PC-9 (cell line): ENCODE results near the gene CARMIL1. TPM values are rescaled to one million over a fixed set of nuclear protein-coding genes. Genes with fewer than 3 reads are reported as not detected.

Source experiments
- BruUV-seq: library from RNA; stranded (reverse); fragments of 400-500 nt; replicated peaks from 2 replicates; lab custom pipeline; 2021; lab: Mats Ljungman, UMichigan
- CTCF ChIA-PET: fragments of 300-600 bp; sonication (Branson Sonifier 250); formaldehyde crosslinking; loops from one replicate; lab custom pipeline; 2022; ENCODE audit warnings: antibody characterized with exemption; lab: Charles Lee
- POLR2A ChIA-PET: fragments of 300-600 bp; sonication (Branson Sonifier 250); formaldehyde crosslinking; loops from one replicate; lab custom pipeline; 2022; ENCODE audit warnings: antibody characterized with exemption; ENCODE audit not compliant: unreplicated experiment; lab: Charles Lee
- DNase-seq, 2 experiments: peaks; one replicate each; pipeline versions ENCODE4 v3.0.0 to v3.0.0-alpha.2; 2015 to 2022; ENCODE audit warnings: mixed read lengths in 1 of 2
- H2AFZ ChIP-seq: fragments of 200-600 bp; sonication (generic); 2 replicates; pipeline ENCODE4 v1.8.1; 2017; ENCODE audit warnings: antibody characterized with exemption
- H3F3A ChIP-seq: fragments of 200-600 bp; sonication (generic); 2 replicates; pipeline ENCODE4 v1.8.1; 2017; ENCODE audit warnings: antibody characterized with exemption, mild to moderate bottlenecking, low read depth; ENCODE audit not compliant: insufficient read depth
- H3K27ac ChIP-seq: fragments of 200-600 bp; sonication (generic); 2 replicates; pipeline ENCODE4 v1.6.1; 2016; ENCODE audit warnings: mixed run types
- H3K27me3 ChIP-seq: fragments of 200-600 bp; sonication (generic); 2 replicates; pipeline ENCODE4 v1.6.1; 2016; ENCODE audit warnings: low read depth, mixed run types; ENCODE audit not compliant: insufficient read depth
- H3K36me3 ChIP-seq: fragments of 200-600 bp; sonication (generic); 2 replicates; pipeline ENCODE4 v1.6.1; 2016; ENCODE audit warnings: low read depth, mixed run types
- H3K4me1 ChIP-seq: fragments of 200-600 bp; sonication (generic); replicated peaks from 2 replicates; pipeline ENCODE4 v1.6.1; 2016; ENCODE audit warnings: mixed run types; ENCODE audit not compliant: insufficient read depth
- H3K4me2 ChIP-seq: fragments of 200-600 bp; sonication (generic); 2 replicates; pipeline ENCODE4 v1.6.1; 2017; ENCODE audit warnings: mixed run types
- H3K4me3 ChIP-seq: fragments of 200-600 bp; sonication (generic); 2 replicates; pipeline ENCODE4 v1.6.1; 2016; ENCODE audit warnings: mixed run types
- H3K79me2 ChIP-seq: fragments of 200-600 bp; sonication (generic); 2 replicates; pipeline ENCODE4 v1.6.1; 2017; ENCODE audit warnings: low read depth, mixed run types
- H3K9me2 ChIP-seq: fragments of 200-600 bp; sonication (generic); 2 replicates; pipeline ENCODE4 v1.8.1; 2017; ENCODE audit warnings: mild to moderate bottlenecking; ENCODE audit not compliant: insufficient read depth
- H3K9me3 ChIP-seq: fragments of 200-600 bp; sonication (generic); 2 replicates; pipeline ENCODE4 v1.8.1; 2016; ENCODE audit warnings: low read depth; ENCODE audit not compliant: insufficient read depth
- H4K20me1 ChIP-seq: fragments of 200-600 bp; sonication (generic); 2 replicates; pipeline ENCODE4 v1.8.1; 2017; ENCODE audit not compliant: insufficient read depth
- EZH2 ChIP-seq: fragments of 200-600 bp; sonication (generic); IDR thresholded peaks from 2 replicates; pipeline ENCODE4 v1.8.0; 2017; ENCODE audit warnings: antibody characterized with exemption, low read depth
- intact Hi-C: fragments of 100-400 bp; cut with micrococcal nuclease; formaldehyde crosslinking; loops from one replicate; pipeline ENCODE4 v1.10.0; 2022; ENCODE audit not compliant: unreplicated experiment
- total RNA-seq: library from RNA; stranded (reverse); gene quantifications from 2 replicates; pipeline ENCODE4 v1.2.3, GENCODE V29; 2021
- TF ChIP-seq, protein P1 (sequence below): fragments of 200-600 bp; sonication (generic); conservative IDR thresholded peaks from 2 replicates; pipeline ENCODE4 v1.6.1; 2017; ENCODE audit warnings: mixed run types, antibody characterized with exemption, mild to moderate bottlenecking, moderate library complexity

The CARMIL1 gene
- total RNA-seq, 1 experiment from 2014 or later: 33.1 TPM

DNA sequence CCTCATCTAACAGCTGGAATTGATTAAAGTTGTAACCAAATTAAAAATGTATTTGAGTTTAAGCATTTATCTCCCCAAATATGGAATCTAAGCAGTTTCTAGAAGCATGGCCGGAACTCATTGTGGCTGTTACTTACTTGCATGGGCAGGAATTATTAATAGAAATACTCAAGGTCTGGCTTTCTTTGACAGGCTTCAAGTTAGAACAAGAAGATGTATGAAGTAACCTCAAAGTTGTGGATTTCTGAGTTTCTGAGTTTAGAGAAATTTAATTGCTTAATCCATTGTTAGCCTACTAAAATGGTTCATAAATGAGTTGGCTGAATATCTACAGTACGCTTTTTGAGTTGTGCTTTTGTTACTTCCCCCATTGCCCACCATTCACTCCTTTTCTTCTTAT lies 7.7 kb downstream of the CARMIL1 start:
- DNase-seq: no peak
- Histone ChIP-seq H3F3A (no peaks in the 10 kb centered on the region), H3K27ac (no peak overlapping the region), H3K4me2 (no peak overlapping the region), H4K20me1 (no peaks in the 10 kb centered on the region), H3K36me3 (peaks cover 12% of the 10 kb centered on the region; the same call in 1 of the 2 replicates), H3K4me3 (no peak overlapping the region), H3K4me1 (peaks cover 7% of the 10 kb centered on the region; the same call in 1 of the 2 replicates), H3K9me3 (no peaks in the 10 kb centered on the region), H3K27me3 (no peaks in the 10 kb centered on the region), H3K9me2 (no peaks in the 10 kb centered on the region; the same call in 1 of the 2 replicates), H2AFZ (no peak overlapping the region), H3K79me2 (peaks cover 60% of the 10 kb centered on the region)
- no peak for TF ChIP-seq EZH2
- TF ChIP-seq, protein P1, sequence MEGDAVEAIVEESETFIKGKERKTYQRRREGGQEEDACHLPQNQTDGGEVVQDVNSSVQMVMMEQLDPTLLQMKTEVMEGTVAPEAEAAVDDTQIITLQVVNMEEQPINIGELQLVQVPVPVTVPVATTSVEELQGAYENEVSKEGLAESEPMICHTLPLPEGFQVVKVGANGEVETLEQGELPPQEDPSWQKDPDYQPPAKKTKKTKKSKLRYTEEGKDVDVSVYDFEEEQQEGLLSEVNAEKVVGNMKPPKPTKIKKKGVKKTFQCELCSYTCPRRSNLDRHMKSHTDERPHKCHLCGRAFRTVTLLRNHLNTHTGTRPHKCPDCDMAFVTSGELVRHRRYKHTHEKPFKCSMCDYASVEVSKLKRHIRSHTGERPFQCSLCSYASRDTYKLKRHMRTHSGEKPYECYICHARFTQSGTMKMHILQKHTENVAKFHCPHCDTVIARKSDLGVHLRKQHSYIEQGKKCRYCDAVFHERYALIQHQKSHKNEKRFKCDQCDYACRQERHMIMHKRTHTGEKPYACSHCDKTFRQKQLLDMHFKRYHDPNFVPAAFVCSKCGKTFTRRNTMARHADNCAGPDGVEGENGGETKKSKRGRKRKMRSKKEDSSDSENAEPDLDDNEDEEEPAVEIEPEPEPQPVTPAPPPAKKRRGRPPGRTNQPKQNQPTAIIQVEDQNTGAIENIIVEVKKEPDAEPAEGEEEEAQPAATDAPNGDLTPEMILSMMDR: no peak
- no TSS peak for BruUV-seq
- ChIA-PET POLR2A (no interaction called here), CTCF (no interaction called here)
- intact Hi-C loops: no loop called here

DNA sequence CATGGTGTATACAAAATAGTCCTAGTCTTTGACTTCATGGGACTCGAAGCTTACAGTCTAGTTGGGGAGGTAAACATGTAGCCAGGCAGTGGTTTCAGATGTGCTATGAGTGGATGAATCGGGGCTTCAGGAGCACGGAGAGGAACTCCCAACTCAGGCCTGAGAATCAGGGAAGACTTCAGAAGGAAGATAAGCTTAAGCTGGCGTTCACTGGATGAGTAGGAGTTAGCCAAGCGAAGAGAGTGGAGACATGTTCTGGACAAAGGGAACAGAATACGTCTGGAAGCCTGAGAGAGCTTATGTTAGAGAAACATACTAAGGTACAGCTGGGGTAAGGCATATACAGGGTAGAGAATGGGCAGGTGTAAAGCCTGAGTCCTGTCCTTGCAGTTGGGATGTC lies 8.8 kb downstream of the CARMIL1 start:
- no TSS peak for BruUV-seq
- Histone ChIP-seq H3K4me3 (no peak overlapping the region), H3K9me3 (no peaks in the 10 kb centered on the region), H3K27ac (no peak overlapping the region), H3K9me2 (no peaks in the 10 kb centered on the region; the same call in 1 of the 2 replicates), H3K36me3 (peaks cover 12% of the 10 kb centered on the region; the same call in 1 of the 2 replicates), H3K79me2 (peaks cover 54% of the 10 kb centered on the region), H2AFZ (no peak overlapping the region), H3F3A (no peaks in the 10 kb centered on the region), H4K20me1 (no peaks in the 10 kb centered on the region), H3K27me3 (no peaks in the 10 kb centered on the region), H3K4me2 (no peak overlapping the region), H3K4me1 (peaks cover 7% of the 10 kb centered on the region; the same call in 1 of the 2 replicates)
- ChIA-PET POLR2A (no interaction called here), CTCF (no interaction called here)
- DNase-seq: no peak
- intact Hi-C loops: no loop called here
- TF ChIP-seq, protein P1: no peak
- TF ChIP-seq EZH2: no peak

DNA sequence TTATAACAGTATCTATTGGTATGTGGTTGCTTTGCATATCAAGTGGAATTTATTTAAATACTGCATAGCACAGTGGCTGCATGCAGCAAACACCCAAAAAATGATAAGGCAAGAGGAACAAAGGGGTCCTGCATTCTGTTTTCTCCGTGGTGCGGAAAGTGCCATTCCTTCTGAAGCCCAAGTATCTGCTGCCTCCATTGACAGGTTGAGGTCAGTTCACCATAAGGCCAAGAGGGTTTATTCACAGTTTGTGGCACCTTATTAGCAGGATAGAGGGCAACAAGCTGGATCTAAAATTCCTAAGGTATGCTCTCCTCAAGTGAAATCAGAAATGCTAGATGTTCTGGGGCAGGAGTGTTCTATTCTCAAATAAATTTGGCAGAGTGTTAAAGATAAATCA lies 9.3 kb downstream of the CARMIL1 start:
- Histone ChIP-seq H3F3A (no peaks in the 10 kb centered on the region), H3K27me3 (no peaks in the 10 kb centered on the region), H3K79me2 (peaks cover 48% of the 10 kb centered on the region), H3K9me2 (no peaks in the 10 kb centered on the region; the same call in 1 of the 2 replicates), H3K9me3 (no peaks in the 10 kb centered on the region), H3K4me2 (no peak overlapping the region), H3K4me3 (no peak overlapping the region), H2AFZ (no peak overlapping the region), H4K20me1 (no peaks in the 10 kb centered on the region), H3K36me3 (peaks cover 12% of the 10 kb centered on the region; the same call in 1 of the 2 replicates), H3K4me1 (peaks cover 7% of the 10 kb centered on the region; the same call in 1 of the 2 replicates), H3K27ac (no peak overlapping the region)
- intact Hi-C loops: no loop called here
- TF ChIP-seq, protein P1: no peak
- POLR2A ChIA-PET: no interaction called here
- no peak for DNase-seq
- CTCF ChIA-PET: no interaction called here
- no TSS peak for BruUV-seq
